ENCODE data around the gene CHD9.
"Not testable (repeated sequence)": the region's sequence is repeated elsewhere in the genome, so short reads cannot be mapped to it uniquely, and the experiment has no call there.

CHD9 gene

DNA sequence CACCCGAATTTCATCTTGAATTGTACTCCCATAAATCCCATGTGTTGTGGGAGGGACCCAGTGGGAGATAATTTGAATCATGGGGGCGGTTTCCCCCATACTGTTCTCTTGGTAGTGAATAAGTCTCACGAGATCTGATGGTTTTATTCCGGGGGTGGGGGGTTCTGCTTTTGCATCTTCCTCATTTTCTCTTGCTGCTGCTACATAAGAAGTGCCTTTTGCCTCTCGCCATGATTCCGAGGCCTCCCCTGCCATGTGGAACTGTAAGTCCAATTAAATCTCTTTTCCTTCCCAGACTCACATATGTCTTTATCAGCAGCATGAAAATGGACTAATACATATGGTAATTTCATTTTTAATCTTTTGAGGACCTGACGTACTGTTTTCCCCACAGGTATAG, 20.7 kb downstream of the CHD9 start:
- not testable (repeated sequence) for DNase-seq

DNA sequence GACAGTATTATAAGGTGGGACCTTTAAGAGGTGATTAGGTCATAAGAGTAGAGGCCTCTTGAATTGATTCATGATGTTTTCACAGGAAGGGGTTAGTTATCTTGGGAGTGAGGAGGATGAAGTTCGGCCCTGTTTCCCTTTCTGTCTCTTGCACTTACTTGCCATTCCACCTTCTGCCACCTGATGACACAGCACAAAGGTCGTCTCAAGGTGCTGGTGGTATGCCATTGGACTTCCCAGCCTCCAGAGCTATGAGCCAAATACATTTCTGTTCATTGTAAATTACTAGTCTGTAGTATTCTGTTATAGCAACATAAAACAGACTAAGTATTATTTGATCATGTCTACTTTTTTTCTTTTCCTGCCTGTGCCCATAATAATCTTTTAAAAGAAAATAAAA, 23.5 kb downstream of the CHD9 start:
- DNase-seq: no peak

DNA sequence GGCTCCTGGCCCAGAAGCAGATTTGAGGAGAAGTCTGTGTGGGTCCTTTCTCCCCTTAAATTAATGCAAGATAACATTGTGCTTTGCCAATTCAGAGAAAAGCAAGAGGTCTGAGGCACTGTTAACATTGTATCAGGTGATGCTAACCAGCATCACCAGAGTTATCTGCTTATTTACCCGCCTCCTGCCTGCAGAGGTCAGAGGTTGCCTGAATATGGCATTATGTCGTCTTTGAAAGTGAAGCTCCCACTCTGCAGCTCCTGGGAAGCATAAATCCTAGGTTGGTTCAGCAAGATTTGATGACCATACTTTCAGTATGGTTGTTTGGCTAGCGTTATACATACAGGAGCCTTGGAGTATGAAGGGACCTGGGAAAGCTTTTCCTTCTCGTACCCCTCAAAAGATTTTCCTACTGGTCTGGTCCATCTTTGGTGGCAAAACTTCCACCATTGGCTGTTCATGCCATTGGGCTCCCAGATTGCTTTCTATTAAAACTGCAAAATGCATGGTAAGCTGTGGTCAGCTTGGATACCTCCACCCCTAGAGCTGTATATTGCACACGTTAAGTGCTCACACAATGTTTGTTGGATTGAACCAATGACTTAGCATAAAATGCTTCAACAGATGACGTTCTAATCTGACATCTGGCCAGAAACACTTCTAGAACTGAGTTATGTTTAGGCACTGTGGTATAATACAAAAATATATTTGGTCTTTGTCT, 24.1 kb downstream of the CHD9 start:
- DNase-seq: no peak

DNA sequence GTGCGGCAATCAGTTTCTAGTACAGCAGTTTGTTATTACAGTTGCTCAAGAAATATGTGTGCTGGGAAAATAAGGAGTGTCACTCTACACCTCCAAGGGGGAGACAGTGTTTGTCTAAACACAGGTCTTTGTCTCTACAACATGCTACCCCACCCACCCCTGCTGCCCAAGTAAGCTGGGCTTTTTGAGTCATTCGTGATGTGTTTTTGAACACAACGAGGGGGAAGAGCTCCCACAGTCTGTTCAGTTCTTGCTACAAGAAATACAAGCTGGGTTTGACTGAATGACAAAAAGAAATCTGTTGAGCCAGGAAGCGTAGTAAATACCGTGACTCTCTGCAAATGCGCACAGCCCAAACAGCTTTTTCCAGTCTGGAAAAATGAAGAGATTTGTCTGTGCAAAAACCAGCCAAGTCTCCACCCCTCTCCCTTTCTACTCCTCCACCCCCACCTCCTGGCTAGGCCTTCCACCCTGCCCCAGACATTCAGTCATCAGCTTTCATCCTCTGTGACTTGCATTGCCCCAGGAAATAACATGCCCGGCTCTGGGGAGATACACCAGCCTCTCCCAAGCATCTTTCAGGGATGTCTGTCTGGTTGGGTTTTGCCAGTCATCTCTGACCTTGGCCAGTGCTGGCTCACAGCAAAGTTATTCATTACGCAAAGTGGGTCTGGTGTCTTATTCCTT, 25.7 kb downstream of the CHD9 start:
- DNase-seq: no peak

DNA sequence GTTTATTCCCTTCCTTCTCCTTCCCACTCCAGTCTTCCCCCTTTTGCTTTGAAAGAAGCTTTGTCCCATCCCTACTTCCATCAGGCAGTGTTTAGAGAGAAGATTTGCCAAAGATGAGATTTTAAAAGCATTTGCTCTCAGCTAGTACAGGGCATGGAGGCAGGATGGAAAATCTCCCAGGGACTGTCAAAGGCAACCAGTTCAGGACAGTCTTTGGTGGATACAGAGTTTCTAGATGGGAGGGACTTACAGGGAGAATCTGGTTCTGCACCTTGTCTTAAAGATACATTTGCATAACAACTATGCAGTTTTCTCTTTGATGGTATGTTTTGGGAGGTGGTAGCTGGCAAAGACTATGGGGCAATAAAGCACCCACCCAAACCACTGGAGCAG, 26.2 kb downstream of the CHD9 start:
- no peak for DNase-seq

DNA sequence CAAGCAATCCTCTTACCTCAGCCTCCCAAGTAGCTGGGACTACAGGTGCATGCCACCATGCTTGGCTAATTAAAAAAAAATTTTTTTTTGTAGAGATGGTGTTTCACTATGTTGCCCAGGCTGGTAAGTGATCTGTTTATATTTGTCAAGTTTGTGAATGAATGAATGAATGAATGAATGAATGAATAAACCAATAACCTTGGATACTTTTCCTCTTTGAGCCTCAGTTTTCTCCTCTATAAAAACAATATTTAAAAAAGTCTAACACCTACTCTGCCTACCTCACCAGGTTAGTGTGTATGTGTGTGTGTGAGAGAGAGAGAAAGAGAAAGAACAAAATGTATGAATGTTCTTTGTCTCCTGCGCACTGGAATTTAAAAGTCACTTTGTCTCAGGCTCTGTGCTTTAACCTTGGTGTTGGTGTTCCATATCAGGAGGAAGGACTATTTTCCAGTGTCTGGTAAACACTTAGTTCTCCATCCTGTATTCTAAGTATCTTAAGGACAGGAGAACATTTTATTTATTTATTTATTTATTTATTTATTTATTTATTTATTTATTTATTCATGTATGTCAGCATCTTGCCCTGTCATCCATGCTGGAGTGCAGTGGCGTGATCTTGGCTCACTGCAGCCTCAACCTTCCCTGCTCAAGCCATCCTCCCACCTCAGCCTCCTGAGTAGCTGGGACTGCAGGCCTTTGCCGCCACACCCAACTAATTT, 27.1 kb downstream of the CHD9 start:
- no peak for DNase-seq

DNA sequence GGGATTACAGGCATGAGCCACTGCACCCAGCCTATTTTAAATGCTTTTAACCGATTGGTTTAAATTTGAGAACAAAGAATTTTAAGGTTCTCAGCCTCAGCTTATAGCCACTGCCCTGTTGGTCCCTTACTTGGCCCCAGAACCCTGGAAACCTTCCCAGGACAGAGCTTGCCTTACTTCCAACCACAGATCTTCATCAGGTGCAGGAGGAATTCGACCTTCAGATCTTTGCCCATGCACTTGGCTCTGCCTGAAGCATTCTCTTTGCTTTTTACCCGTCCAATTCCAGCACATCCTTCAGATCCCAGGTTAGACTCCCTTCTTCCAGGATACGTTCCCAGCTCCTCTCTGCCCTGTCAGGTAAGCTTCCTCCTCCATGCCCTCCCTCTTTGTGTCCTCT, 27.7 kb downstream of the CHD9 start:
- DNase-seq: no peak

DNA sequence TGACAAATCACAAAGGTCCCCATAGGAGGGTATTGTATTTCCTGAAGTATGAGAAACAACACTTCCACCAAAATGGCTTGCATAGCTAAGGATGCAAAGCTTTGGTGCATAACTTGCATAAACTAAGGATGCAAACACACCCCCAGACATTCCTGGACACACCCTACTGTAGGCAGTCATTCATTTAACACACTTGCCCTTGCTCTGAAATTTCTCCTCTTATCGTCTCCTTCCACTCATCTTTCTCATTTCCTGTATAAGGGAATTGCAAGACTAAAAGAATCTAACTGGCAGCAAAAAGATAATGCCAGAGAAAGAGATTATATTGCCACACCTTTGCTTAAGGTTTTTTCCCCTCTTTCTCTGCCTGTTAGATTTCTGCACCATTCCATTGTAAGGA, 28.3 kb downstream of the CHD9 start:
- no peak for DNase-seq

DNA sequence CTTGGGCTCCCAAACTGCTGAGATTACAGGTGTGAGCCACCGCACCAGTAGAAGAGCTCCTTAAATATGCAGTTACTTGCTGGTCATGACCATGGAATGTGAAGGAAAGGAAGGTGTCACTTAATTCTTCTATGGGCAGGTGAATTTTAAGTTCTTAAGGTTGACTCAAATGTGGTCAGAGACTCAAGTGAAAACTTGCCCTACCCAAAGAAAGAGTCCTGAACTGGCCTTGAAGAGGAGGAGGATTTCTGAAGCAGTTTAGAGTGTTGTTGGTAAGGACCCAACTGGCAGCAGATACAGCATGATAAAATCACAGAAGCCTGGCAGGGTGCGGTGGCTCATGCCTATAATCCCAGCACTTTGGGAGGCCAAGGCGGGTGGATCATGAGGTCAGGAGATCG, 29.4 kb downstream of the CHD9 start:
- no peak for DNase-seq

DNA sequence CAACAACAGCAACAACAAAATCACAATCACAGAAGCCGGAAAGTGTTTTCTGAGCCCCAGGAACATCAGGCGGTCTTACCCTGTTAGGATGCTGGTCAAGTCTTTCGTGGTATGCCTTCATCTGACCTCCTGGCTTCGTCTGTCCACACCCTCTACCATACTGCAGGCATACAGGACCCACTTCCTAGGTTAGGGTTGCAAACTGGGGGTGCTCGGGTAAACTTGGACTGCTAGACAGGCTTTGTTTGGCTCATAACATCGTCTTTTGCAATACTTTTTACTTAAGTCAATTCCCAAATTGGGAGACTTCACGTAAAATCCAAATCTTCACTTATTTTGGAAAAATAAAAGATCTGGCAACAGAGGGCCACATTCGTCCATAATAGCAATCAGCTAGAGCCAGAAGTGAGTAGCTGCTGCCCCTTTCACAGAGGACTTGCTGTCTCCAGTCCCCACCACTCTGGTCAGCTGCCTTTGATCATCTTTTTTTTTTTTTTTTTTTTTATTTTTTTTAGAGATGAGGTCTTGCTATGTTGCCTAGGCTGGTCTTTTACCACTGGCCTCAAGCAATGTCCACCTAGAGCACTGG, 30.0 kb downstream of the CHD9 start:
- no peak for DNase-seq

DNA sequence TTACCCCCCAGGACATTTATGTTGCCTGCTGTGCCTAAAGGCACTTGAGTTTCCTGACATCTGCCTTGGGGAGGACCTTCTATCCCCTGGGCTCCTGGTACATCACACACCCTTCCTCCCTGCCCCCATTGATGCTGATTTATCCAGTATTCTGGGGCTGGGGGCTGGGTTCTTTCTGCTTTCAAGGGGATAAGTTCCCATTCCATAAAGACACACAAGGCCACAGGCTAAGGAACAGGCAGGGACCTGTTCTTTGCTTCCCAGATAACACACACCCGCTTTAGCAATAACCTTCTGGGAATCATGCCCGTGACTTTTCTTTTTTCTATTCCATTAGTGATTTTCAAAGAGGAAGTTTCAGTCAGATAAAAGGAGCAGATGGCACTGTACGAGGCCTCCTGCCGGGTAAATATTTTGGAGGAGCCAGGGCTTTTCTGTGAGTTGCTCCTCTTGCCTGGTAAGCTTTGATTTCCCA, 30.6 kb downstream of the CHD9 start:
- peak; percentile 10 for DNase-seq

DNA sequence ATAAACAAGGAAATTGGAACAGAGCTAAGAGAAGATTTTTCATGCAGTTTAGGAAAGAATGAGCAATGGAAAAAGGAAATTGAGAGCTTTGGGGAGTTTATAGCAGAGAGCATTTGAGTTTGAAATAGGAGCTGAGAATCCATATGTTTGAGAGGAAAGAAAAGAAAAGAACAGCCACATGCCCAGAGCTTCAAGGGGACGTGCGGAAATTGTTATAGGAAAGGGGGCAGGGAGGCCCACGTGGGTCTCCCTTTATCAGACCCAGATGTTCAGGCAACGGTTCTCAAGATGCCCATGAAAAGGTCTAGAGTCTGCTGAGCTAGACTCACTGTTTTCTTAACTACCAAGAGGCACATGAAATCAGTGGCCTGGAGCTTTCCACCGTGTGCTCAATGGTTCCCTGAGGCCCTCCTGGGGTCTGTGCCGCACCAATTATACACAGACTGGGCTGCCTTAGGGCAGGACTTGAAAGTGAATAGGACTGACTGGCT, 31.2 kb downstream of the CHD9 start:
- DNase-seq: peak; percentile 19

DNA sequence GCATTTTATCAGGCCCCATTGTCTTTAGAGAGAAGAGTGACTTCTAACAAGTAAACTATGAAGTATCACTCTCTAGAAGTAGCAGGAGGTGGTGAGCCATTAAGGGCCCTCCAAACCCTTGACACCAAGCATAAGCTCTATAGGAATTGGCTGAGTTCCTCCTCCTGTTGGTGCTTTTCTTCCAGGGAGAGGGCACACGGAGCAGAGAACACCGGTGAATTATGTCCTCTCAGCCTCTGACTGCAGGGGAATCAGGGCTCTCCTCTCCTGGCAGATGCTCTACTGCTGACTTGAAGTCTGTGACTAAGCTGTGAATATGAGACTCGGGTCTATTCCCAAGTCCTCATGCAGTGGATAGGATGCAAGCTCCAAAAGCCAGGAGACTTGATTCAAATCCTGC, 32.3 kb downstream of the CHD9 start:
- no peak for DNase-seq

DNA sequence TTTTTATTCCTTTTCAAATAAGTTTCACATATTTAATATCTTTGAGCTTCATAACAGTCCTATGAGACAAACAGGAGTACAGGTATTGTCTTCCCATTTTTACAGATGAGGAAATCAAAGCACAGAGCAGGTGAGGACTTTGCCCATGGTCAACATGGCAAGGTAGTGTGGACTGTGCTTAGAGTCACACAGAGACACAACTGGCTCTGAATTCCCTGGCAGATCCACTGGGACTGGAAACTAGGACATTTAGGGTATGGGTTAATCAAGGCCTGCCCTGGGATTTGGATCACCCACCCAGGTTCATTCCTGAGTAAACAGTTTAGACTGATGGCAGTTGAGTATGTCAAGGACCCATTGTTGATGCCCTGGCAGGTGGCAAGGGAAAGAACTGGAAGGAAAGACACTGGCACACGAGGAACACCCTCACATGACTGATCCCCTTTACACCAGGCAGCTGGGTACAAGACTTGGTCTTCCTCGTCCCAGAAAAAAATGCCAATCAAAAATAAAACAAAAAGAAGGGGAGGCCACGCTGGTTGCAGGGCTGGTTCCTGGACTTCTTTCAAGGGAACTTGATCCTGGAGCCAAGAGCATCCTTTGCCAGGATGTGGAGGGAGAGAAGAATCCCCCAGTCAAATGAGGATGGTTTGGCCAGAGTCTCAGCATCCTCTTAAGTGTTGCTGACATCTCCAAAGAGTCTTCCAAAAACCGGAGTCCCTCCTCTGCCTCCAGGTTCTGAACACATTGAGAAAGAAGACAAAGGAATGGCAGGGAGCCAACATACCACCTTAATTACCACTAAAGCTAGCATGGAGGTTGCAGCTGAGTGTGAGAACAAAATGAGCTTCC, 34.9 kb downstream of the CHD9 start:
- DNase-seq: peak; percentile 43

DNA sequence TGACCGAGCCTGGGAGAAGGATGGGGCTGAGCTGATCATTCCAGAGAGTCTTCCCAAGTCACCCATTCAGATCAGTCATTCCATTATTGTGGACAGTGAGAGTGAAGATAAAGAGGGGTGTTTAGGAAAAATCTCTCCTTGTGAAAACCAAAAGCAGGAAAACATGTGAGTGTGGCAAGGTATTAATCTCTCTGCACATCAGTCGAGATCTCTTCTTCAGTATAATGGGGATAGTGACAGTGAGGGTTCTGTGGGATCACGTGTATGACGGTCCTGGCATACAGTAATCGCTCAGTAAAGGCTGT, 35.4 kb downstream of the CHD9 start:
- DNase-seq: no peak

DNA sequence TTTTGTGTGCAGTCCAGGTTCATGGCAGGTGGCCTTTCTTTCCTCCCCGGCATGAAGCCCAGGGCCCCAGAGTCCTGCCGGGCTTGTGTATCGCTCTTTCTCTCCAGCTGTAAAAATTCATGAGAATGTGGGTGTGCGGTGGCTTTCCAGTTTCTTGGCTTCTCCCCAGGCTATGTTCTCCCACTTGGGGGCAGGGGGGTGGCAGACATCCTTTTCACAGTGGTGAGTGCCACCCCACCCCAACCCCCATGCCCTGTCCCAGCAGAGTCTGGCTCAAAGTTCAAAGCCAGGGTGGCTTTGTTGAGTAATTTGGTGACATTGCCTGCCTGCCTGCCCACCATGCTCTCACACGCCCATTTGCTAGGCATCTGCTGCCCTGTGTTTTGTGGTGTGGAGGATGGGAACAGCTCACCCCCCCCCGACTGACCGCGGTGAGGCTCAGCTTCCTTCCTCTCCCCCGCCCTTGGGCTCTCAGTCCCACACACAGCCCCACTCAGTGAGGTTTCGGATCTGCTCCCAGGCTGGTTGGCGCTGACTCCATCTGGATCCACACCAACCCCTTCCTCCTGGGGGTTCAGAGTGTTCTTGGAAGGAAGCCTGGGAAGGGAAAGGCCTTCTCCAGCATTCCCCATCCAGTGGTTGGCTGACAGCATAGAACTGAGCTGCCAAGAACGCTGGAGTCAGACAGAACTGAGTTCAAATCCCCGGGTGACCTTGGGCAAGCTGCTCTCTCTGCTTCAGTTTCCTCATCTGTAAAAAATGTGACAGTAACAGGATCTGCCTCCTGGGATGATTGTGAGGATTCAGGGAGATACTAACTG, 36.0 kb downstream of the CHD9 start:
- DNase-seq: peak; percentile 43

DNA sequence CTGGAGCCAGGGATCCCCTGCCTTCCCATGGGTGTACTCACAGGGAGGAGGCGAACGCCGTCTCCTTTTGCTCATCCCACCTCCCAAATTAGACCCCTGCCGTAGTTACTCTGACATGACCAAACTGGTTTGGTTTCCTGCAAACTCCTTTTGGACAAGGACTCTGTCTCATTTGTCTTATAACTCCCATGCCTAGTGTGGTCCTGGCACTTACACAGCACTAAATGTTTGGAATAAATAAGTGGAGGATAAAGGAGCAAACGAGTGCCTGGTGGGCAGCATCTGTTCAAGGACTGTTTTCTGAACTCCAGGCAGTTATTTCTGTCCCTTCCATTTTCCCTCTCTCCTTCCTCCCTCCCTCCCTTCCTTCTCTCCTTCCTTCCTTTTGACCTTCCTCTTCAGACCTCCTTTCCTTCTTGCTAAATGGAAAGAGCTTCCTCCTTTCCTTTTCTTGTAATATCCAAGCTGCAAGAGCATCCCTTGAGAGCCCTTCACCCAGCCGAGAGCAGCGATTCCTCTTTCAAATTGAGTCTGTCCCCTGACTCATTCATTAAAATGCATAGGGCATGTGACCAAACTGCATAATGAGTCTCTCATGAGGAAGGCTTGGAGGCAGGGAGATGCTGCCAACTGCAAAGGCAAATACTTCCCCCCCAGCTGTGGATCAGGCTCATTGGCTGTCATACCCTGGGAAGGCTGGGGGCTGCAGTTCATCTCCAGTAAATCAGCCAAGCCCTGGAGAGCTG, 36.8 kb downstream of the CHD9 start:
- DNase-seq: peak; percentile 18

DNA sequence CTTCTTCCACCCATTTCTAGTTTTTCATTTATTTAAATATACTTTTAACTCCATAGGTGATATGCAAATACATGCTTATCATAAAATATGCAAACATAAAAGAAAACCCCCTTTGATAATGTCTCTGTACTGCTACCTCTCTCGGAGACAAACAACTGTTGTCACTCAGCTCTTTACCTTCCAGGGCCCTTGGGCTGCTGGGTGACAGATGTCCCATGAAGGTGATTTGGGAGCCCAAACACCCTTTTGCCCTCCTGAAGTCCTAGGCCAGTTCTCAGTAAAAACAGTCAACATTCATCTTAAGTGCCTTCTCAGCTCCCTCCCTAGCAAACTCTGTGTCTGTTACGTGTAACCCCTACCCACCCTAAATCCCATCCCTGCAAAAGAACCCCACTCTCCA, 37.5 kb downstream of the CHD9 start:
- DNase-seq: no peak

DNA sequence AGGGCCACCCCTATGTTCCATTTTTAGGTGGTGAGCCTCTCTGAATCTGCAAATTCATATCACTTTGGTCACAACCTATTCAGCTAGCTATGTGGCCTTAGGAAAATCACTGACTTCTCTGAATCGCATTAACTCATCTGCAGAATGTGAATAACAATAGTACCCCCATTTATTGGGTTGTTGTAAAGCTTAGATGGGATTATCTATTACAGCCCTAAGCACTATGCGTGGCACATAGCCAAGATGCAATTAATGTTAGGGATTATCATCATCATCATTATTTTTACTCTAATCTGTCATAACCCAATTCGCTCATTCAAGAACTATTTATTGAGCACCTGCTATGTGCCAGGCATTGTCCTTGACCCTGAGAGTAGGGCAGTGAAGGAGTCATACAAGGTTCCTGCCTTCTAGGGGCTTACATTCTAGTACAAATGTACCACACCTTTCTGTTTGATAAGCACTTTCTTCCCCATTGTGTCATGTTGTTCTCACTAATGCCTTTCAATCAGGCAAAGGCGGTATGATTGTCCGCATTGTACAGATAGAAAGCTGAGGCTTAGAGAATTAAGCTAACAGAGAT, 38.5 kb downstream of the CHD9 start:
- DNase-seq: no peak

DNA sequence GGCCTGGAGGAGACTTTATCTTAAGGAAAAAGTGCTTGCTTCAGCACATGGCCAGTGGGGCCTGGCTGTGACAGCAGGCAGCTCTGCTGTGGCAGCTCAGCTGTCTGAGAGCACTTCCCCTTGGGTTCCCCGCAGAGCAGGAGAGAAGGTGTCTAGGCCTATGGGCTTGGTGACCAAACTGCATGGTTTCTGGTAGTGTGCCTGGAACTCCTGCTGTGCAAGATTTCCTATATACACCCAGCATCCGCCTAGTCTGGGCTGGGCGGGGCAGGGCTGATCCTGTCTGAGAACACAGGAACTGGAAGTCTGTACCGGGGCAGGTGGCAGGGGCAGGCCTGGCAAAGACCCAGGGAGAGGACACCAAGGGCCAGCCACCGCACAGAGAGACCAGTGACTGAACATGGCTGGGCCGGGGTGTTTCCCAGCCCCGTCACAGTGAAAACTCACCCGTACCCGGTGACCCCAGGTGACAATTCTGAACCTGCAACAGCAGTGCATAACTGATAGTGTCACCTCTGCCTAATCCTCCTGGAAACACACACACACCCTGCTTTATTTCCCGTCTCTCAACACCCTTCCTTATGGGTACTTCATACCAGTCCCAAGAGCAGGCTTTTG, 39.3 kb downstream of the CHD9 start:
- peak; percentile 56 for DNase-seq

Measured in NCI-H146 (cell line).